ENCODE measurements around the gene SMOC1.

SMOC1 gene

GRCh38 chr14:70033116-70033515 is 153.9 kb downstream of the SMOC1 start:
- Histone ChIP-seq H3K9ac (ENCODE audit: low read depth, low read length) (no peak overlapping the region), H3K36me3 (ENCODE audit: insufficient read depth, low read length) (no peaks in the 10 kb centered on the region), H3K9me3 (replicated peaks; ENCODE audit: low read length) (no peaks in the 10 kb centered on the region), H3K4me2 (ENCODE audit: low read length) (no peak overlapping the region), H3K4me1 (ENCODE audit: control insufficient read depth, insufficient read depth, low read length) (peaks cover 3% of the 10 kb centered on the region), H3K4me3 (ENCODE audit: low read length) (no peak overlapping the region), H3K27me3 (ENCODE audit: control insufficient read depth, insufficient read depth, low read length) (no peaks in the 10 kb centered on the region)

GRCh38 chr14:70033561-70033960 is 154.3 kb downstream of the SMOC1 start:
- no peaks in the 10 kb centered on the region for H3K27me3 ChIP-seq (ENCODE audit: control insufficient read depth, insufficient read depth, low read length)
- H3K36me3 ChIP-seq (ENCODE audit: insufficient read depth, low read length): no peaks in the 10 kb centered on the region
- peaks cover 3% of the 10 kb centered on the region for H3K4me1 ChIP-seq (ENCODE audit: control insufficient read depth, insufficient read depth, low read length)
- H3K4me2 ChIP-seq (ENCODE audit: low read length): no peak overlapping the region
- H3K4me3 ChIP-seq (ENCODE audit: low read length): no peak overlapping the region
- no peaks in the 10 kb centered on the region for H3K9me3 ChIP-seq (replicated peaks; ENCODE audit: low read length)
- H3K9ac ChIP-seq (ENCODE audit: low read depth, low read length): no peak overlapping the region

- no peaks in the 10 kb centered on the region for H3K36me3 ChIP-seq (ENCODE audit: insufficient read depth, low read length)
- no peak overlapping the region for H3K4me3 ChIP-seq (ENCODE audit: low read length)
- no peaks in the 10 kb centered on the region for H3K9me3 ChIP-seq (replicated peaks; ENCODE audit: low read length)
- H3K27me3 ChIP-seq (ENCODE audit: control insufficient read depth, insufficient read depth, low read length): no peaks in the 10 kb centered on the region
- no peak overlapping the region for H3K4me2 ChIP-seq (ENCODE audit: low read length)
- peaks cover 3% of the 10 kb centered on the region for H3K4me1 ChIP-seq (ENCODE audit: control insufficient read depth, insufficient read depth, low read length)
- H3K9ac ChIP-seq (ENCODE audit: low read depth, low read length): no peak overlapping the region
Measured at GRCh38 chr14:70034257-70034656, 155.0 kb downstream of the SMOC1 start.

GRCh38 chr14:70036665-70037064 is 157.4 kb downstream of the SMOC1 start:
- peaks cover 12% of the 10 kb centered on the region for H3K27me3 ChIP-seq (ENCODE audit: control insufficient read depth, insufficient read depth, low read length)
- H3K4me2 ChIP-seq (ENCODE audit: low read length): no peak overlapping the region

GRCh38 chr14:70043001-70043400 is 163.8 kb downstream of the SMOC1 start:
- no peaks in the 10 kb centered on the region for H3K36me3 ChIP-seq (ENCODE audit: insufficient read depth, low read length)
- no peaks in the 10 kb centered on the region for H3K4me1 ChIP-seq (ENCODE audit: control insufficient read depth, insufficient read depth, low read length)
- no peak overlapping the region for H3K9ac ChIP-seq (ENCODE audit: low read depth, low read length)
- H3K4me2 ChIP-seq (ENCODE audit: low read length): no peak overlapping the region
- no peak overlapping the region for H3K4me3 ChIP-seq (ENCODE audit: low read length)
- no peaks in the 10 kb centered on the region for H3K9me3 ChIP-seq (replicated peaks; ENCODE audit: low read length)
- peaks cover 16% of the 10 kb centered on the region for H3K27me3 ChIP-seq (ENCODE audit: control insufficient read depth, insufficient read depth, low read length)

More at GRCh38 chr14:70036665-70037064, 157.4 kb downstream of the SMOC1 start:
- Histone ChIP-seq H3K9me3 (replicated peaks; ENCODE audit: low read length) (no peaks in the 10 kb centered on the region), H3K4me3 (ENCODE audit: low read length) (no peak overlapping the region), H3K4me1 (ENCODE audit: control insufficient read depth, insufficient read depth, low read length) (peaks cover 3% of the 10 kb centered on the region), H3K36me3 (ENCODE audit: insufficient read depth, low read length) (no peaks in the 10 kb centered on the region), H3K9ac (ENCODE audit: low read depth, low read length) (no peak overlapping the region)

- Histone ChIP-seq H3K27me3 (ENCODE audit: control insufficient read depth, insufficient read depth, low read length) (peaks cover 12% of the 10 kb centered on the region), H3K9ac (ENCODE audit: low read depth, low read length) (no peak overlapping the region), H3K36me3 (ENCODE audit: insufficient read depth, low read length) (no peaks in the 10 kb centered on the region), H3K4me3 (ENCODE audit: low read length) (no peak overlapping the region), H3K4me1 (ENCODE audit: control insufficient read depth, insufficient read depth, low read length) (no peaks in the 10 kb centered on the region), H3K4me2 (ENCODE audit: low read length) (no peak overlapping the region), H3K9me3 (replicated peaks; ENCODE audit: low read length) (no peaks in the 10 kb centered on the region)
Measured at GRCh38 chr14:70045310-70045709, 166.1 kb downstream of the SMOC1 start.

- no peak overlapping the region for H3K4me2 ChIP-seq (ENCODE audit: low read length)
- H3K27me3 ChIP-seq (ENCODE audit: control insufficient read depth, insufficient read depth, low read length): peaks cover 7% of the 10 kb centered on the region
- no peak overlapping the region for H3K4me3 ChIP-seq (ENCODE audit: low read length)
- H3K9me3 ChIP-seq (replicated peaks; ENCODE audit: low read length): no peaks in the 10 kb centered on the region
- no peak overlapping the region for H3K9ac ChIP-seq (ENCODE audit: low read depth, low read length)
- no peaks in the 10 kb centered on the region for H3K36me3 ChIP-seq (ENCODE audit: insufficient read depth, low read length)
- H3K4me1 ChIP-seq (ENCODE audit: control insufficient read depth, insufficient read depth, low read length): no peaks in the 10 kb centered on the region
Measured at GRCh38 chr14:70045844-70046535, 166.8 kb downstream of the SMOC1 start.

- H3K36me3 ChIP-seq (ENCODE audit: insufficient read depth, low read length): no peaks in the 10 kb centered on the region
- H3K4me2 ChIP-seq (ENCODE audit: low read length): no peak overlapping the region
- H3K9me3 ChIP-seq (replicated peaks; ENCODE audit: low read length): no peaks in the 10 kb centered on the region
- H3K4me3 ChIP-seq (ENCODE audit: low read length): no peak overlapping the region
- no peak overlapping the region for H3K9ac ChIP-seq (ENCODE audit: low read depth, low read length)
- no peaks in the 10 kb centered on the region for H3K4me1 ChIP-seq (ENCODE audit: control insufficient read depth, insufficient read depth, low read length)
- H3K27me3 ChIP-seq (ENCODE audit: control insufficient read depth, insufficient read depth, low read length): no peaks in the 10 kb centered on the region
Measured at GRCh38 chr14:70047598-70048312, 168.5 kb downstream of the SMOC1 start.

- Histone ChIP-seq H3K4me1 (ENCODE audit: control insufficient read depth, insufficient read depth, low read length) (no peaks in the 10 kb centered on the region), H3K36me3 (ENCODE audit: insufficient read depth, low read length) (no peaks in the 10 kb centered on the region), H3K4me3 (ENCODE audit: low read length) (no peak overlapping the region), H3K9me3 (replicated peaks; ENCODE audit: low read length) (no peaks in the 10 kb centered on the region), H3K4me2 (ENCODE audit: low read length) (no peak overlapping the region), H3K9ac (ENCODE audit: low read depth, low read length) (no peak overlapping the region), H3K27me3 (ENCODE audit: control insufficient read depth, insufficient read depth, low read length) (no peaks in the 10 kb centered on the region)
Measured at GRCh38 chr14:70048313-70048654, 169.1 kb downstream of the SMOC1 start.

- H3K27me3 ChIP-seq (ENCODE audit: control insufficient read depth, insufficient read depth, low read length): no peaks in the 10 kb centered on the region
- no peak overlapping the region for H3K4me3 ChIP-seq (ENCODE audit: low read length)
- no peaks in the 10 kb centered on the region for H3K36me3 ChIP-seq (ENCODE audit: insufficient read depth, low read length)
- no peaks in the 10 kb centered on the region for H3K9me3 ChIP-seq (replicated peaks; ENCODE audit: low read length)
- H3K4me1 ChIP-seq (ENCODE audit: control insufficient read depth, insufficient read depth, low read length): no peaks in the 10 kb centered on the region
- H3K9ac ChIP-seq (ENCODE audit: low read depth, low read length): no peak overlapping the region
- H3K4me2 ChIP-seq (ENCODE audit: low read length): no peak overlapping the region
Measured at GRCh38 chr14:70049605-70050004, 170.4 kb downstream of the SMOC1 start.

GRCh38 chr14:70050136-70050535 is 170.9 kb downstream of the SMOC1 start:
- H3K9ac ChIP-seq (ENCODE audit: low read depth, low read length): no peak overlapping the region
- no peaks in the 10 kb centered on the region for H3K9me3 ChIP-seq (replicated peaks; ENCODE audit: low read length)
- H3K36me3 ChIP-seq (ENCODE audit: insufficient read depth, low read length): no peaks in the 10 kb centered on the region
- no peak overlapping the region for H3K4me2 ChIP-seq (ENCODE audit: low read length)
- H3K27me3 ChIP-seq (ENCODE audit: control insufficient read depth, insufficient read depth, low read length): no peaks in the 10 kb centered on the region
- no peak overlapping the region for H3K4me3 ChIP-seq (ENCODE audit: low read length)
- H3K4me1 ChIP-seq (ENCODE audit: control insufficient read depth, insufficient read depth, low read length): no peaks in the 10 kb centered on the region

- Histone ChIP-seq H3K36me3 (ENCODE audit: insufficient read depth, low read length) (no peaks in the 10 kb centered on the region), H3K4me2 (ENCODE audit: low read length) (no peak overlapping the region), H3K9ac (ENCODE audit: low read depth, low read length) (no peak overlapping the region), H3K4me1 (ENCODE audit: control insufficient read depth, insufficient read depth, low read length) (no peaks in the 10 kb centered on the region), H3K27me3 (ENCODE audit: control insufficient read depth, insufficient read depth, low read length) (no peaks in the 10 kb centered on the region), H3K9me3 (replicated peaks; ENCODE audit: low read length) (no peaks in the 10 kb centered on the region), H3K4me3 (ENCODE audit: low read length) (no peak overlapping the region)
Measured at GRCh38 chr14:70052990-70053389, 173.8 kb downstream of the SMOC1 start.

All from skeletal muscle satellite cell (primary cell).